B cell (primary cell): ENCODE data around the gene ARHGAP40. TPM values are rescaled to one million over a fixed set of nuclear protein-coding genes. Genes with fewer than 3 reads are reported as not detected.

Experiments used
- ATAC-seq: fragments of 200-7000 bp; cut with Tn5 transposase; one replicate; pipeline ENCODE4 v1.10.0; 2021; ENCODE audit warnings: low read depth, mild to moderate bottlenecking, moderate number of reproducible peaks, moderate library complexity
- CTCF ChIA-PET: fragments of 350-600 bp; sonication (Branson Sonifier 250); formaldehyde crosslinking; loops from one replicate; lab custom pipeline; 2021; ENCODE audit warnings: antibody characterized with exemption, inconsistent platforms; lab: Charles Lee
- POLR2A ChIA-PET: fragments of 350-600 bp; sonication (Branson Sonifier 250); formaldehyde crosslinking; loops from one replicate; lab custom pipeline; 2021; ENCODE audit warnings: antibody characterized with exemption; lab: Charles Lee
- DNase-seq: peaks from one replicate; pipeline ENCODE4 v3.0.0; 2013
- H2AFZ ChIP-seq: 2 replicates; pipeline ENCODE4 v1.6.1; 2012; ENCODE audit warnings: mild to moderate bottlenecking, low read depth, low read length; ENCODE audit not compliant: insufficient read depth, poor library complexity, severe bottlenecking
- H3K27ac ChIP-seq, 2 donors: 1 replicate in 1 of 2; 2 replicates in 1 of 2; pipeline ENCODE4 v1.5.1; 2012 to 2013; ENCODE audit warnings: low read length in 2 of 2, mild to moderate bottlenecking in 2 of 2, moderate library complexity in 1 of 2
- H3K27me3 ChIP-seq, 4 experiments: fragments of 200-600 bp in 1 of 4; sonication (generic) in 1 of 4; replicated peaks in 1 of 4; 1 replicate in 2 of 4; 2 replicates in 2 of 4; pipeline versions ENCODE4 v1.6.1 to v1.7.0; 2013 to 2016; ENCODE audit warnings: low read length in 3 of 4, mild to moderate bottlenecking in 2 of 4, mixed read lengths in 1 of 4, moderate library complexity in 1 of 4; ENCODE audit not compliant: insufficient read depth in 4 of 4, control insufficient read depth in 3 of 4; ENCODE audit errors: control extremely low read depth in 1 of 4
- H3K36me3 ChIP-seq, 2 experiments: replicated peaks in 1 of 2; 1 replicate in 1 of 2; 2 replicates in 1 of 2; pipeline versions ENCODE4 v1.6.1 to v1.7.1; 2013; ENCODE audit warnings: low read length in 1 of 2; ENCODE audit not compliant: insufficient read depth in 2 of 2, control insufficient read depth in 1 of 2; ENCODE audit errors: control extremely low read depth in 1 of 2, extremely low read depth in 1 of 2
- H3K4me1 ChIP-seq, 2 donors: fragments of 200-600 bp in 1 of 2; sonication (generic) in 1 of 2; 1 replicate in 1 of 2; 2 replicates in 1 of 2; pipeline versions ENCODE4 v1.5.1 to v1.6.1; 2013 to 2017; ENCODE audit warnings: low read length in 2 of 2; ENCODE audit not compliant: control insufficient read depth in 2 of 2, insufficient read depth in 2 of 2
- H3K4me2 ChIP-seq: replicated peaks from 2 replicates; pipeline ENCODE3; 2012; ENCODE audit warnings: mild to moderate bottlenecking, low read depth, low read length; ENCODE audit not compliant: poor library complexity, severe bottlenecking
- H3K4me3 ChIP-seq, 5 experiments: fragments of 200-600 bp in 1 of 5; sonication (generic) in 1 of 5; 1 replicate in 3 of 5; 2 replicates in 2 of 5; pipeline versions ENCODE4 v1.5.1 to v1.7.0; 2011 to 2016; ENCODE audit warnings: low read length in 4 of 5, mild to moderate bottlenecking in 4 of 5, low read depth in 2 of 5, control low read depth in 1 of 5, moderate library complexity in 1 of 5; ENCODE audit not compliant: insufficient read depth in 1 of 5; ENCODE audit errors: control extremely low read depth in 1 of 5, extremely low read depth in 1 of 5
- H3K79me2 ChIP-seq: fragments of 200-600 bp; sonication (generic); one replicate; pipeline ENCODE4 v1.6.0; 2016; ENCODE audit warnings: low read length; ENCODE audit not compliant: control insufficient read depth, insufficient read depth
- H3K9ac ChIP-seq: fragments of 200-600 bp; sonication (generic); 2 replicates; pipeline ENCODE4 v1.6.1; 2017; ENCODE audit warnings: mild to moderate bottlenecking, low read length, moderate library complexity
- H3K9me3 ChIP-seq, 3 donors: one replicate each; pipeline versions ENCODE4 v1.6.1 to v1.7.1; 2013; ENCODE audit warnings: low read length in 2 of 3; ENCODE audit not compliant: control insufficient read depth in 2 of 3, insufficient read depth in 1 of 3; ENCODE audit errors: control extremely low read depth in 1 of 3
- H4K20me1 ChIP-seq: 2 replicates; pipeline ENCODE4 v1.6.0; 2012; ENCODE audit warnings: mild to moderate bottlenecking, low read length; ENCODE audit not compliant: insufficient read depth, control insufficient read depth, poor library complexity, severe bottlenecking
- H3K27ac Mint-ChIP-seq: one replicate; pipeline ENCODE4 v1.8.0; 2021; ENCODE audit warnings: mixed read lengths
- H3K27me3 Mint-ChIP-seq: one replicate; pipeline ENCODE4 v1.8.0; 2021; ENCODE audit warnings: mixed read lengths
- H3K4me1 Mint-ChIP-seq: one replicate; pipeline ENCODE4 v1.8.0; 2021; ENCODE audit warnings: mixed read lengths
- H3K4me3 Mint-ChIP-seq: one replicate; pipeline ENCODE4 v1.8.0; 2021; ENCODE audit warnings: mixed read lengths
- H3K9me3 Mint-ChIP-seq: one replicate; pipeline ENCODE4 v1.8.0; 2022; ENCODE audit warnings: mixed read lengths; ENCODE audit not compliant: insufficient read depth
- CTCF ChIP-seq: fragments of 200-600 bp; IDR thresholded peaks from one replicate; pipeline ENCODE4 v1.8.0; 2022; ENCODE audit warnings: antibody characterized with exemption, mild to moderate bottlenecking
- EZH2 ChIP-seq: IDR thresholded peaks from 2 replicates; pipeline ENCODE4 v1.6.1; 2012; ENCODE audit warnings: borderline replicate concordance, low read depth, mild to moderate bottlenecking, moderate library complexity, low read length; ENCODE audit not compliant: insufficient read depth, poor library complexity, severe bottlenecking
- WGBS: methylation state at CpG from one replicate; pipeline ENCODE4 v1.1.5; 2013; ENCODE audit warnings: missing lambda C conversion rate; ENCODE audit not compliant: insufficient coverage; 5-methylcytosine and 5-hydroxymethylcytosine counted together
- intact Hi-C: fragments of 100-400 bp; cut with micrococcal nuclease; formaldehyde crosslinking; loops from one replicate; pipeline ENCODE4 v1.10.0; 2022
- polyA plus RNA-seq: library from polyadenylated mRNA; depleted of rRNA; stranded (reverse); fragments of >200 nt; gene quantifications from 2 replicates; pipeline ENCODE4 v1.2.3, GENCODE V29; 2012
- total RNA-seq, 2 donors: library from RNA; stranded (reverse); fragments of 120-200 nt in 1 of 2; gene quantifications; 1 replicate in 1 of 2; 2 replicates in 1 of 2; pipeline versions ENCODE4 v1.2.3 to v1.2.4, GENCODE V29; 2013 to 2022

The ARHGAP40 gene
- total and polyA plus RNA-seq, 2 donors (not counting 1 experiment from before 2014, with no cell fraction given), result not detected

GRCh38 chr20:38616457-38616856, 14.8 kb downstream of the ARHGAP40 start:
- Histone ChIP-seq H3K4me3 (no peak overlapping the region), H3K4me2 (no peak overlapping the region), H4K20me1 (no peaks in the 10 kb centered on the region), H3K27me3 (peaks cover 0 to 12% (median 4%) of the 10 kb centered on the region in 4 experiments), H3K79me2 (no peaks in the 10 kb centered on the region), H3K36me3 (no peaks in the 10 kb centered on the region), H3K9me3 (no peaks in the 10 kb centered on the region), H3K9ac (no peak overlapping the region), H3K27ac (no peak overlapping the region), H3K4me1 (no peaks in the 10 kb centered on the region), H2AFZ (no peak overlapping the region)
- WGBS, result 91% methylated on average over 3 of the region's 4 CpGs
- ATAC-seq, result no peak
- no peak for DNase-seq
- ChIA-PET CTCF (no interaction called here), POLR2A (no interaction called here)
- Mint-ChIP-seq H3K9me3 (no peaks in the 10 kb centered on the region), H3K4me1 (no peaks in the 10 kb centered on the region), H3K4me3 (no peak overlapping the region), H3K27ac (no peak overlapping the region), H3K27me3 (peaks cover 68% of the 10 kb centered on the region)
- TF ChIP-seq EZH2, result no peak
- TF ChIP-seq CTCF, result no peak
- intact Hi-C loops, result no loop called here

- intact Hi-C loops, result no loop called here
- no peak overlapping the region for H3K9ac ChIP-seq
- TF ChIP-seq EZH2, result no peak
- TF ChIP-seq CTCF, result no peak
- DNase-seq (no peak), ATAC-seq (no peak)
- Mint-ChIP-seq H3K4me1 (no peaks in the 10 kb centered on the region), H3K9me3 (no peaks in the 10 kb centered on the region), H3K27me3 (peaks cover 71% of the 10 kb centered on the region), H3K27ac (no peak overlapping the region), H3K4me3 (no peak overlapping the region)
- 84% methylated on average over 16 of the region's 16 CpGs for WGBS
- no peaks in the 10 kb centered on the region for H3K4me1 ChIP-seq
- H3K9me3 ChIP-seq, result no peaks in the 10 kb centered on the region
- CTCF ChIA-PET, result no interaction called here
- H3K27ac ChIP-seq, result no peak overlapping the region
- POLR2A ChIA-PET, result no interaction called here
- H4K20me1 ChIP-seq, result no peaks in the 10 kb centered on the region
- H2AFZ ChIP-seq, result no peak overlapping the region
- H3K36me3 ChIP-seq, result no peaks in the 10 kb centered on the region
- H3K4me2 ChIP-seq, result no peak overlapping the region
- no peak overlapping the region for H3K4me3 ChIP-seq
- H3K79me2 ChIP-seq, result no peaks in the 10 kb centered on the region
- peaks cover 0 to 12% (median 4%) of the 10 kb centered on the region in 4 experiments for H3K27me3 ChIP-seq
These were observed 15.6 kb downstream of the ARHGAP40 start for GRCh38 chr20:38617011-38617829.
